Stimulated activated CD4-positive, alpha-beta T cell treated with anti-CD3 and anti-CD28 coated beads, Interleukin-4, amount 100 ng/mL, for 24 hours (primary cell): ENCODE results near the gene NOTCH2NLA.
A peak's percentile ranks its signal among the peaks of the same experiment; 100 is the strongest.
"Not testable (repeated sequence)": the region's sequence is repeated elsewhere in the genome, so short reads cannot be mapped to it uniquely, and the experiment has no call there.

Experiments used
- DNase-seq: peaks from one replicate; pipeline ENCODE4 v3.0.0-alpha.2; 2020

NOTCH2NLA gene

GRCh38 chr1:146228710-146229477 lies at the start of gene NOTCH2NLA:
NOTCH2NLA (minus strand) TSS chr1:146229021; CDS start chr1:146189337, 39,684 bp downstream.
- peak; percentile 4 for DNase-seq

GRCh38 chr1:146278346-146278745 lies 49.5 kb upstream of the NOTCH2NLA start:
- DNase-seq: not testable (repeated sequence)

- not testable (repeated sequence) for DNase-seq
These were observed 48.3 kb upstream of the NOTCH2NLA start for GRCh38 chr1:146277087-146277486.

GRCh38 chr1:146274083-146274482 lies 45.3 kb upstream of the NOTCH2NLA start:
- DNase-seq: not testable (repeated sequence)

DNA sequence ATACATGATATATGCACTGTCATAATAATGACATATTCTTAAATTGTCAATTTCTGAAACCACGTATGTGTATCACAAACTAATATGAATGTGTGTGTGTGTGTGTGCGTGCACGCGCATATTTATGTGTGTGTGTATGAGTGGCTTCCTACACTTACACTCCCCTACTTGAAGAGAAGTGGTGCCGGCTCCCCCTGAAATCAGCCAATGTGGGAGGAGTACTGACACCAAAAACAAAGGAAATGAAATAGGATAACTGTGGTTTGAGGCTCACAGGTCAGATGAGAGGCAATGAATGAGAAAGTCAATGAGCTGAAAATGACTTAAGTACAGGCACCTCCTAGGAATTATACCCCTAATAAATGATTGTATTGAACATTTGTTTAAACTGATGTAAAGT lies 44.4 kb upstream of the NOTCH2NLA start:
- not testable (repeated sequence) for DNase-seq

DNA sequence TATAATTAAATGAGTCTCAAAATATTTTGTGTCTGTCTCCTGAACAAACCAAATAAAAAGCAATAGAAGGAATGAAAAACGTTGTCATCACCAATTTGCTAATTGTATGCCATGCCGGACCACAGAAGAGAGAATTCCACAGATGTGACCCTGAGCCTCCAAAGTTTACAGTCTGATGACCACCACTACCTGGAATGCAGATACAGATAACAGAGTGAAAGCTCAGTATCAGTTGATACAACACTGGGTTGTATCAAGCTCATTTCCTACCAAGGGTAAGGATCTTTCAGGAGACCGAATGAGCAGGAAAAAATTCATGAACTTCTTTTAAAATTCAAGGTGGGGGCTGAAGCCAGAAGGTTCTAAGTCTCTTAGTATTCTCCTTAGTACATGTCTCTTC lies 43.9 kb upstream of the NOTCH2NLA start:
- DNase-seq: not testable (repeated sequence)

- DNase-seq: not testable (repeated sequence)
These were observed 43.2 kb upstream of the NOTCH2NLA start for GRCh38 chr1:146271977-146272376.

- not testable (repeated sequence) for DNase-seq
These were observed 41.3 kb upstream of the NOTCH2NLA start for GRCh38 chr1:146270129-146270528.

DNA sequence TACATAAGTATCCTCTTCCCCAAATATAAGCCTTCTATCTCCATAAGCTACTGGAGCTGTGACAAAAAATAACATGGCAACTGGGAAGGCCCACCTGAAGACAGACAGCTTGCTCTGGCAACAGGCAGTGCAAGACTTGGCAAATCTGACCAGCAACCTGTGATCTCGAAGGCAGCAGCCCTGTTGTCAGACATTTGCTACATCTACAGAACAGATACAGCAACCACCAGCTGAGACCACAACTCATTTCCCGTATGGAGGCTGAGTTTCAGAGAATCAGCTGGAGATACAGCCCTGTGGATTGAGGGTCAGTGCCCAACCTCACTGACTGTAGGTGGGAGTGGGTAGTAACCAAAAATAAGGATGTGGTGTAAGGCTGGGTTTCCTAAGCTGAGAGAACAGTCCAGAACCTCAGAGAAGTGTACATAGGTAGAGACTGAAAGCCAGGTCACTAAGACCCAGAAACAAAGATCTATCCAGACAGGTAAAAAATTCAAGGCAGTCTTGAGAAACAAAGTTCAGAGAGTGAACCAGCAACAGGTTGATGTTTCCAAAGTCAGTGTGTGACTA lies 37.4 kb upstream of the NOTCH2NLA start:
- not testable (repeated sequence) for DNase-seq

DNA sequence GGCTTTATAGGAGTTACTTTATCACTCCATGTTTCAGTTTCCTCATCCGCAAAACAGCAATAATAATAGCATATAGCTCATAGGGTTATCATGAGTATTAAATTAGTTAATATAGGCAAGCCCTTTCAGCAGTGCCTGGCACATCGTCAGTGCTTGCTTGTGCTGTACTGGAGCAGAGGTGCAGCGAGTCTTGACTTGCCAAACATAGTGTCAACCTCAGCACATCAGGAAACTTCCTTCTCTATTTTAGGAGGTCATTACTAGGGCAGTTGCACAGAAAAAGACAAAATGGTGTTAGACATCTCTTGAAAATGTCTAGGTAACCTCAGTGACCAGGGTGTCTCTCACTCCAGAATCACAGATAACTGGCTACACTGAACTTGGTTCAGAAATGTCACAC lies 35.9 kb upstream of the NOTCH2NLA start:
- not testable (repeated sequence) for DNase-seq

DNA sequence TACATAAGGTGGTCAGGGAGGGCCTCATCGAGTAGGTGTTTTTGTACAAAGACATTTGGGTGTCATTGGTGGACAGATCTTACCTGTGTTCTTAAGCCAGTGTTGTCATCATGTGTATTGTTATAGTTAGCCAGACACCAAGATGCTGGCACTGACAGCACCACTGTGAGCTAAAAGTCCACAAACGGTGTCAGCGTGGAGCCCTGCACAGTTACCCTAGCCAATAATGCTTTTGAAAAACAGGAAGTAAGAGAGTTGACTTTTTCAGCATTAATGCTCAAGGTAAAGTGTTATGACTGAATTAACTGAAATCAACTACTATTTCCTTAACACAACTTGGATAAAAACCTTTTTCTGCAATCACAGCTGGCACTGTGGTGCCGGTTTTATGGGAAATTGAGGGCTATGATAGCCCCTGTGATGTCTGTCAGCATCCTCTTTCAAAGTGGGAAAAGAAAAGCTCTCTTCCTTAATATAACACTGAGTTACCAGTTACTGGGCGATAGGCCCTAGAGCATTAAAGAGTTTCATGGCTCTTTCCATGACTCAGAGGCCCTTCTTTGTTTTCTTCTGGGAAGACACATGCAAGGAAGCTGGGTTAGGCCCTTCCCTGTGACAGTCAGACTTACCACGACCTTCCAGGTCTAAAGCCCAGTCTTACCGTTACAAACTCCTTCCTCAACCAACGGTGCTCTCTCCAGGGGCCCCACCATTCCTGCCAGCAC lies 31.3 kb upstream of the NOTCH2NLA start:
- not testable (repeated sequence) for DNase-seq

DNA sequence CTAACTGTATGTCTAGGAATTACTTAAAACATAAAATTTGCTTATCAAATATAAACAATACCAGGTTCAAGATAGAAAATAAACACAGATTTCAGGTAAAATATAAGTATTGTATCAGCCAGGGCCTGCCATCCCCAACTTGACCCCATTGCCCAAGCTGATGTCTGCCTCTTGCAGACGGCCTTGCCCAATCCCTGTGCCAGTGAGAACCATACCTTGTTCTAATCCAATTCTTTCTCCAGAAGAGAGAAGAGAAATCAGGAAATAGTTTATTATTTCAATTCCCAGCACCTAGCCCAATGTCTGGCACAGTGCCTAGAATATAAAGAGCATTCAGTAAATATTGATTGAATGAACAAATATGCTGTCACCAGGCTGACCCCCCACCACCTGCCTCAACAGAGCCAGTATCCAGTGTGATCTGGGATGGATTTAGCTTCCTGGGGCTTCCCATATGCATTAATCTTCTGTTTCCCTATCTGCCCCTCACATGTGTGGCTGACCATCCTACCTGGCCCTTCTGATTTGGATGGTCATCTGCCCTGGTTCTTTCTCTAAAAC lies 29.3 kb upstream of the NOTCH2NLA start:
- DNase-seq: not testable (repeated sequence)

DNA sequence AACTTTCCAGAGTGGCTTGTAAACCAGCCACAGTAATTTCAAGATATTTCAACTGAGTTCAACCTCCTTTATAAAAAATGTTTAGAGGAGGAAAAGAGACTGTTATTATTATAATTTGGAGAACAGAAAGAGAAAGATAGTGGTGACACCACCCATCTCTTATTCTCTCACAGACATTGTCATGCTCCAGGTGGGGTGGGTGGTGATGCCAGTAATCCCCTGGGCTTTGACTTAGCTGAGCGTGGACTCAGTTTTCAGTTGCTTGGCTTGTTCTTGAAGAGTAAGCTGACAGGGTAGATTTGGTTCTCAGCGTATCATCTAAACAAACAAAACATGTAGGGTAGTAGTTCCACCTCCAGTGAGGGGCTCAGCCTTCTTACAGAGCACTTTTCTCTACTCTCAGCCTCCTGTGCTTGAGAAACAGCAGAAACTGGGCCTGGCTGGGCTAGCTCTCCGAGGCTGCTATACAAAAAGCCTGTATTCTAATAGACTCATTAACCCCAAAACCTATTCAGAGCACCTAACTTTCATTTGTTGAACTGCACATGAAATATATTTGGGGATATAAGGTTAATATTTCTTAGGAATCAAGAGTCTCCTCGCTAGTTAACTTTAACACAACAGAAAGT lies 25.9 kb upstream of the NOTCH2NLA start:
- not testable (repeated sequence) for DNase-seq

DNA sequence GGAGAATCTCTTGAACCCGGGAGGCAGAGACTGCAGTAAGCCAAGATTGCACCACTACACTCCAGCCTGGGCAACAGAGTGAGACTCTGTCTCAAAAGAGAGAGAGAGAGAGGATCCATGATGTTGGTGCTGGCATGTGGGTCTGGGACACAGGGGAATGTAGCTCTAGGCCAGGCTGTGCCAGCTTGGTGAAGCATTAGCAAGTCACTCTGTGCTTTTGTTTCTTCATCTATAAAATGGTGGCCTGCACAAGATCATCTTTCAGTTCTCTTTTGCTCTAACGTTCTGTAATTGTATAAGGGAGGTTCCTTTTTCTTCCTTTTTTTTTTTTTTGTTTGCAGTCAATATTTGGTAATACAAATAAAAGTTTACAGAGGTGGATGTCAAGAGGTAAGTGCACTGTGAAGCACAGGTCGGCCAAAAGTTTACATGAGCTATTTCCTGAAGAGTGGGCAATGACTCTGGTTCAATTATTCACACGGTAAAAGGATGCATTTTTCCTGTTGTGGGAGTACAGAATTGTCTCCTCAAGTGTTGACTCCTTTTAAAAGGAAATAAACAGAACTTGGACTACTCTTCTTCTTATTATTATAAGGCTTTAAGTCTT lies 24.5 kb upstream of the NOTCH2NLA start:
- not testable (repeated sequence) for DNase-seq

DNA sequence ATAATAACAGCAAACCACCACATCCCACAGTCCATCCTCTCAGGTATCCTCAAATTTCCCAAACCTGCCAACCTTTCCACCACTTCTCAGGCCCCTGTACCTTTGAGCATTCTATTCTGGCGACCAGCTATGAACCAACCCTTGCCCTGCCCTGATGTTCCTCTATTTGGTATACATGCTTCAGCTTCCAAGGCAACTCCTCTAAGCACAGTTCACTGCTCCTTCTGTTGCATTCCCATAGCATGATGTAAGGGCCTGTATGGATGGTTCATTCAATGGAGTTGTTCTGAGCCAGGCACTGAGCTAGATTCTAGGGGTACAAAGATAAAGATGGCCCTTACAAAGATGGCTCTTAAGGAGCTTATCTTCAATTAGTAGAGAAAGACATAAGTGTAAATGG lies 22.7 kb upstream of the NOTCH2NLA start:
- not testable (repeated sequence) for DNase-seq

- not testable (repeated sequence) for DNase-seq
These were observed 19.8 kb upstream of the NOTCH2NLA start for GRCh38 chr1:146248643-146249042.

DNA sequence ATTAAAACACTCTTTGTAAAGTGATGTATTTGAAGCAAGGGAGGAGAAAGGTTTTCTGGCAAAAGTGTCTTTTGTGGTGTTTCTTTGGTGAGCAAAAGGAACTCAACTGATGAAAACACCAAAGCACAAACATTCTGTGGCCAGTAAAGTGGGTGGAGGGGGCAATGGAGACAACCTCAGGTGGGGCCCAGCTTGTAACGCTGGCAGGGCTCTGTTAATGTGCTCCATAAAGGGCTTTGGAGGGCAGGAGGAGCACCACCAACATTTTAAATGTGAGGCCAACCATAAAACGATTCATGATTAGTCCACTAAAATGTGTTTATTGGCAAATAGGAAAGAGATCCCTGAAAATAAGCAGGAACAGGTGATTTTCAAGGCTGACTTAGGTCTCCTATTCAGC lies 7.8 kb upstream of the NOTCH2NLA start:
- DNase-seq: not testable (repeated sequence)

DNA sequence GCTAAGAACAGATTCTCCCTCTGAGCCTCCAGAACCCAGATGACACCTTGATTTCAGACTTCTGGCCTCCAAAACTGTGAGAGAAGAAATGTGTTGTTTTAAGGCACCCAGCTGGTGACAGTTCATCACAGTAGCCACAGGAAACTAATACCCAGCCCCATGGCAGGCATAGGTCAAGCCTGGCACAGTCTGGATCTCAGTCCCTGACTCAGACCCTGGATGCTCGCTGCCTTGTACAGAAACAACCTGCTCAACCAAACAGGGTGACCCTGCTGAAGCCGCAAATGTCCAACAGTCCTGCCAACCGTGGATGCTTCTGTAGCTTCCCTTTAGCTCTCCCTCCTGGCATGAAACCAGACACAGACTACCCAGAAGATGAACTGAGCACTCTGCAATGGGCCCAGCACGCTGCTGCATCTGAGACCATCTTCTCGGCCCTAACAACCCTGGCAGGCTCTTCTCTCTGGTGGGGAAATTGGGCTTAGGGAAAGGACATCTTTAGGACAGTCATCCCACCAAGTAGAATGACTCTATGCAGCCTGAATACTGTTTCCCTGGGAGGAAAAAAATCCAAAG lies 7.3 kb upstream of the NOTCH2NLA start:
- DNase-seq: not testable (repeated sequence)

DNA sequence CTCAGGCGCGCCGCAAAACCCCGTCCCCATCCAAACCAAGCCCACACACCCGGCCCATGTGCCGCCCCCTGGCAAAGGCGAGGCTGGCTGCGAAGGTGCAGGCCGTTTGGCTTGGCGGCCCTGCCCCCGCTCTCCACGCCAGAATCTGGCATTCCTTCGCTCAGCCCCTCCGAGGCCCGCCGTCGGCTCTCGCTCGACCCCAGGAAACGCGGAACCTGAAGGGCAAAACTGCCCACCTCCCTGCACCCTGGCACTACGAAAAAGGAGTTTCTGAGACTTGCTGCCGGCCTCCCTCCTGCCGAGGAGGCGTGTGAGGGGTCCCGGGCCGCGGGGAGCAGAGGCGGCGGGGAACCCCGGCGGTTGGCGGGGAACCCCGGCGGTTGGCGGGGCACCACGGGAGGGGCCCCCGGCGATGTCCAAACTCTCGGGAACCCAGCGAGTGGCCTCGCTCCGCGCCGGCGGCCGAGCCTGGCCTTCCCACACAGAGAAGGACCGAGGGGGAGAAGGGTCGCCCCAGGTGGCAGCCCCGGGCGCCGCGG lies 608 bp downstream of the NOTCH2NLA start:
- peak; percentile 6 for DNase-seq

- not testable (repeated sequence) for DNase-seq
These were observed 54.3 kb downstream of the NOTCH2NLA start for GRCh38 chr1:146174531-146174930.

DNA sequence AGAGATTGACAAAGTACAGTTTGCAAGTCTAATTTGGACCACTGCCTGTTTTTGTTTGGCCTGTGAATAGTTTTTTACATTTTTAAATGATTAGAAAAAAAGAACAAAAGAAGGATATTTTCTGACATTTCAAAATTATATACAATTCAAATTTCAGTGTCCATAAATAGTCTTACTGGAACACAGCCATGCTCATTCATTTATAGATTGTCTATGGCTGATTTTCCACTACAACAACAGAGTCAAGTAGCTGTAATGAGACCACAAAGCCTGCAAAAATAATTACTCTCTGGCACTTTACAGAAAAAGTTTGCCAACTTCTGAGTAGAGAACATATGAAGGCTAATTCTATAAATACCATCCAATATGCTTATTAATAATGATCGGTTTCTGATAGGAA lies 61.1 kb downstream of the NOTCH2NLA start:
- DNase-seq: not testable (repeated sequence)

DNA sequence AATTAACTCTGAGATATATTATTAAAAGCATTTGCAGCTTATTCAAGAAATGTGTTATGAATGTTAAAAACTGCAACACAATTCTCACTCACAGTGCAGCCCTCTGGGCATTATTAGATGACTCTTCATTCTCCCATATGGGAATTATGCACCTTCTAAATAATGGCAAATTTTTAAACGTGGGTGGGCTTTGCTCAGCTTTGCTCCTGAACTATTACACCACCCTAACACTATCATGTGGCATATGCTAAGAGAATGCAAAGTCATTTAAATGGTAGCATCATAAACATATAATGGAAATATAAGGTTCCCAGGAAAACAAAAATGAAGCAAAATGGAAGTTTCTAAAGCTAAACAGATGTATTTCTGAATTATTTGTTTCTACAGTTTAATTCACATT lies 61.5 kb downstream of the NOTCH2NLA start:
- DNase-seq: not testable (repeated sequence)
